PC-9 (cell line): ENCODE results near the gene ISCA2. TPM values are rescaled to one million over a fixed set of nuclear protein-coding genes. Genes with fewer than 3 reads are reported as not detected.

Experiments used
- BruUV-seq: library from RNA; stranded (reverse); fragments of 400-500 nt; replicated peaks from 2 replicates; lab custom pipeline; 2021; lab: Mats Ljungman, UMichigan
- CTCF ChIA-PET: fragments of 300-600 bp; sonication (Branson Sonifier 250); formaldehyde crosslinking; loops from one replicate; lab custom pipeline; 2022; ENCODE audit warnings: antibody characterized with exemption; lab: Charles Lee
- POLR2A ChIA-PET: fragments of 300-600 bp; sonication (Branson Sonifier 250); formaldehyde crosslinking; loops from one replicate; lab custom pipeline; 2022; ENCODE audit warnings: antibody characterized with exemption; ENCODE audit not compliant: unreplicated experiment; lab: Charles Lee
- DNase-seq, 2 experiments: peaks; one replicate each; pipeline versions ENCODE4 v3.0.0 to v3.0.0-alpha.2; 2015 to 2022; ENCODE audit warnings: mixed read lengths in 1 of 2
- H2AFZ ChIP-seq: fragments of 200-600 bp; sonication (generic); 2 replicates; pipeline ENCODE4 v1.8.1; 2017; ENCODE audit warnings: antibody characterized with exemption
- H3F3A ChIP-seq: fragments of 200-600 bp; sonication (generic); 2 replicates; pipeline ENCODE4 v1.8.1; 2017; ENCODE audit warnings: antibody characterized with exemption, mild to moderate bottlenecking, low read depth; ENCODE audit not compliant: insufficient read depth
- H3K27ac ChIP-seq: fragments of 200-600 bp; sonication (generic); 2 replicates; pipeline ENCODE4 v1.6.1; 2016; ENCODE audit warnings: mixed run types
- H3K27me3 ChIP-seq: fragments of 200-600 bp; sonication (generic); 2 replicates; pipeline ENCODE4 v1.6.1; 2016; ENCODE audit warnings: low read depth, mixed run types; ENCODE audit not compliant: insufficient read depth
- H3K36me3 ChIP-seq: fragments of 200-600 bp; sonication (generic); 2 replicates; pipeline ENCODE4 v1.6.1; 2016; ENCODE audit warnings: low read depth, mixed run types
- H3K4me1 ChIP-seq: fragments of 200-600 bp; sonication (generic); replicated peaks from 2 replicates; pipeline ENCODE4 v1.6.1; 2016; ENCODE audit warnings: mixed run types; ENCODE audit not compliant: insufficient read depth
- H3K4me2 ChIP-seq: fragments of 200-600 bp; sonication (generic); 2 replicates; pipeline ENCODE4 v1.6.1; 2017; ENCODE audit warnings: mixed run types
- H3K4me3 ChIP-seq: fragments of 200-600 bp; sonication (generic); 2 replicates; pipeline ENCODE4 v1.6.1; 2016; ENCODE audit warnings: mixed run types
- H3K79me2 ChIP-seq: fragments of 200-600 bp; sonication (generic); 2 replicates; pipeline ENCODE4 v1.6.1; 2017; ENCODE audit warnings: low read depth, mixed run types
- H3K9me2 ChIP-seq: fragments of 200-600 bp; sonication (generic); 2 replicates; pipeline ENCODE4 v1.8.1; 2017; ENCODE audit warnings: mild to moderate bottlenecking; ENCODE audit not compliant: insufficient read depth
- H3K9me3 ChIP-seq: fragments of 200-600 bp; sonication (generic); 2 replicates; pipeline ENCODE4 v1.8.1; 2016; ENCODE audit warnings: low read depth; ENCODE audit not compliant: insufficient read depth
- H4K20me1 ChIP-seq: fragments of 200-600 bp; sonication (generic); 2 replicates; pipeline ENCODE4 v1.8.1; 2017; ENCODE audit not compliant: insufficient read depth
- CTCF ChIP-seq: fragments of 200-600 bp; sonication (generic); conservative IDR thresholded peaks from 2 replicates; pipeline ENCODE4 v1.6.1; 2017; ENCODE audit warnings: mixed run types, antibody characterized with exemption, mild to moderate bottlenecking, moderate library complexity
- EZH2 ChIP-seq: fragments of 200-600 bp; sonication (generic); IDR thresholded peaks from 2 replicates; pipeline ENCODE4 v1.8.0; 2017; ENCODE audit warnings: antibody characterized with exemption, low read depth
- intact Hi-C: fragments of 100-400 bp; cut with micrococcal nuclease; formaldehyde crosslinking; loops from one replicate; pipeline ENCODE4 v1.10.0; 2022; ENCODE audit not compliant: unreplicated experiment
- total RNA-seq: library from RNA; stranded (reverse); gene quantifications from 2 replicates; pipeline ENCODE4 v1.2.3, GENCODE V29; 2021

The ISCA2 gene
- total RNA-seq, 1 experiment from 2014 or later, result 86.5 TPM

- Histone ChIP-seq H3K9me3 (no peaks in the 10 kb centered on the region), H2AFZ (no peak overlapping the region), H3K4me3 (no peak overlapping the region), H3F3A (no peaks in the 10 kb centered on the region; the same call in 1 of the 2 replicates), H3K9me2 (no peaks in the 10 kb centered on the region), H3K4me2 (no peak overlapping the region), H3K27ac (no peak overlapping the region), H3K36me3 (no peaks in the 10 kb centered on the region), H4K20me1 (no peaks in the 10 kb centered on the region), H3K79me2 (no peaks in the 10 kb centered on the region), H3K27me3 (no peaks in the 10 kb centered on the region), H3K4me1 (no peaks in the 10 kb centered on the region)
- ChIA-PET CTCF (interaction anchor here (0.5 kb wide), 1 partner anchor 184 kb away, joined by 6 read pairs; no protein-coding TSS in a partner anchor), POLR2A (interaction anchor here (0.6 kb wide), 2 partner anchors 31 to 42 kb away, joined by 4 read pairs; no protein-coding TSS in a partner anchor)
- DNase-seq, result no peak
- no TSS peak for BruUV-seq
- no peak for TF ChIP-seq CTCF
- TF ChIP-seq EZH2, result no peak
- intact Hi-C loops, result no loop called here
Measured at GRCh38 chr14:74538411-74539391, 45.1 kb downstream of the ISCA2 start.

- H3K27ac ChIP-seq, result no peak overlapping the region
- H3K4me1 ChIP-seq, result no peaks in the 10 kb centered on the region
- TF ChIP-seq CTCF, result no peak
- TF ChIP-seq EZH2, result no peak
- DNase-seq, result no peak
- H3F3A ChIP-seq, result no peaks in the 10 kb centered on the region; the same call in 1 of the 2 replicates
- ChIA-PET POLR2A (interaction anchor here (0.6 kb wide), 1 partner anchor 32 kb away, joined by 4 read pairs; no protein-coding TSS in a partner anchor), CTCF (no interaction called here)
- intact Hi-C loops, result no loop called here
- no peak overlapping the region for H3K4me2 ChIP-seq
- H2AFZ ChIP-seq, result no peak overlapping the region
- no peaks in the 10 kb centered on the region for H3K9me3 ChIP-seq
- no peaks in the 10 kb centered on the region for H4K20me1 ChIP-seq
- no peak overlapping the region for H3K4me3 ChIP-seq
- BruUV-seq, result no TSS peak
- H3K27me3 ChIP-seq, result no peaks in the 10 kb centered on the region
- no peaks in the 10 kb centered on the region for H3K79me2 ChIP-seq
- no peaks in the 10 kb centered on the region for H3K9me2 ChIP-seq
- H3K36me3 ChIP-seq, result no peaks in the 10 kb centered on the region
Measured at GRCh38 chr14:74539503-74539902, 45.9 kb downstream of the ISCA2 start.

GRCh38 chr14:74541225-74541624 lies 47.7 kb downstream of the ISCA2 start:
- Histone ChIP-seq H4K20me1 (no peaks in the 10 kb centered on the region), H3K27ac (no peak overlapping the region), H3K4me1 (no peaks in the 10 kb centered on the region), H2AFZ (no peak overlapping the region), H3K4me3 (no peak overlapping the region), H3K36me3 (no peaks in the 10 kb centered on the region), H3K4me2 (no peak overlapping the region), H3F3A (no peaks in the 10 kb centered on the region; the same call in 1 of the 2 replicates), H3K9me3 (no peaks in the 10 kb centered on the region), H3K79me2 (no peaks in the 10 kb centered on the region), H3K27me3 (no peaks in the 10 kb centered on the region), H3K9me2 (no peaks in the 10 kb centered on the region)
- ChIA-PET CTCF (no interaction called here), POLR2A (interaction anchor here (0.7 kb wide), 1 partner anchor 245 kb away, joined by 4 read pairs; no protein-coding TSS in a partner anchor)
- TF ChIP-seq EZH2, result no peak
- TF ChIP-seq CTCF, result no peak
- no peak for DNase-seq
- intact Hi-C loops, result no loop called here
- no TSS peak for BruUV-seq
